HEK293 (cell line): ENCODE data around the gene DISC1.

ENCODE experiments used
- GFI1B ChIP-seq: fragments of 450-650 bp; formaldehyde crosslinking; IDR thresholded peaks from 2 replicates; pipeline ENCODE4 v1.5.1; 2016; ENCODE audit warnings: missing biosample characterization, missing genetic modification characterization
- MZF1 ChIP-seq: fragments of 450-650 bp; formaldehyde crosslinking; IDR thresholded peaks from 2 replicates; pipeline ENCODE4 v1.5.1; 2017; ENCODE audit warnings: missing biosample characterization, missing genetic modification characterization, borderline replicate concordance
- PRDM6 ChIP-seq: fragments of 450-650 bp; formaldehyde crosslinking; IDR thresholded peaks from 2 replicates; pipeline ENCODE4 v1.5.1; 2017; ENCODE audit warnings: missing biosample characterization, missing genetic modification characterization
- SP7 ChIP-seq: fragments of 450-650 bp; formaldehyde crosslinking; IDR thresholded peaks from 2 replicates; pipeline ENCODE4 v1.5.1; 2016; ENCODE audit warnings: missing biosample characterization, missing genetic modification characterization
- ZBTB21 ChIP-seq: fragments of 450-650 bp; formaldehyde crosslinking; IDR thresholded peaks from 2 replicates; pipeline ENCODE4 v1.5.1; 2017; ENCODE audit warnings: missing biosample characterization, missing genetic modification characterization
- ZBTB44 ChIP-seq: fragments of 450-650 bp; IDR thresholded peaks from 2 replicates; pipeline ENCODE4 v1.5.1; 2018; ENCODE audit warnings: missing biosample characterization, mild to moderate bottlenecking, missing genetic modification characterization
- ZBTB8A ChIP-seq: fragments of 450-650 bp; formaldehyde crosslinking; IDR thresholded peaks from 2 replicates; pipeline ENCODE4 v1.5.1; 2016; ENCODE audit warnings: missing biosample characterization, missing genetic modification characterization
- ZEB2 ChIP-seq: fragments of 450-650 bp; formaldehyde crosslinking; IDR thresholded peaks from 2 replicates; pipeline ENCODE4 v1.5.1; 2016; ENCODE audit warnings: missing biosample characterization, missing genetic modification characterization
- ZNF239 ChIP-seq: fragments of 450-650 bp; formaldehyde crosslinking; IDR thresholded peaks from 2 replicates; pipeline ENCODE4 v1.5.1; 2016; ENCODE audit warnings: missing biosample characterization, missing genetic modification characterization
- ZNF274 ChIP-seq, 2 experiments: fragments of 200-500 bp in 1 of 2; fragments of 450-650 bp in 1 of 2; sonication (Bioruptor generic) in 1 of 2; formaldehyde crosslinking in 1 of 2; IDR thresholded peaks; 2 replicates each; pipeline versions ENCODE4 v1.5.1 to v1.6.1; 2014 to 2016; ENCODE audit warnings: borderline replicate concordance in 1 of 2, inconsistent platforms in 1 of 2, low read length in 1 of 2, missing biosample characterization in 1 of 2, missing genetic modification characterization in 1 of 2
- ZNF473 ChIP-seq: fragments of 450-650 bp; formaldehyde crosslinking; IDR thresholded peaks from 2 replicates; pipeline ENCODE4 v1.5.1; 2017; ENCODE audit warnings: missing biosample characterization, missing genetic modification characterization
- ZNF510 ChIP-seq: fragments of 450-650 bp; formaldehyde crosslinking; IDR thresholded peaks from 2 replicates; pipeline ENCODE4 v1.5.1; 2018; ENCODE audit warnings: mild to moderate bottlenecking, missing genetic modification characterization, missing biosample characterization; ENCODE audit not compliant: insufficient replicate concordance
- ZNF513 ChIP-seq: fragments of 450-650 bp; IDR thresholded peaks from 2 replicates; pipeline ENCODE4 v1.5.1; 2018; ENCODE audit warnings: missing biosample characterization, missing genetic modification characterization
- ZNF514 ChIP-seq: fragments of 450-650 bp; formaldehyde crosslinking; IDR thresholded peaks from 2 replicates; pipeline ENCODE4 v1.5.1; 2016; ENCODE audit warnings: missing biosample characterization, missing genetic modification characterization
- ZNF549 ChIP-seq: fragments of 450-650 bp; IDR thresholded peaks from 2 replicates; pipeline ENCODE4 v1.5.1; 2018; ENCODE audit warnings: missing biosample characterization, missing genetic modification characterization, mild to moderate bottlenecking, inconsistent platforms, moderate library complexity
- ZNF600 ChIP-seq: fragments of 450-650 bp; formaldehyde crosslinking; IDR thresholded peaks from 2 replicates; pipeline ENCODE4 v1.5.1; 2016; ENCODE audit warnings: missing biosample characterization, missing genetic modification characterization
- ZNF629 ChIP-seq: fragments of 450-650 bp; formaldehyde crosslinking; IDR thresholded peaks from 2 replicates; pipeline ENCODE4 v1.5.1; 2017; ENCODE audit warnings: missing biosample characterization, missing genetic modification characterization
- ZNF658 ChIP-seq: fragments of 450-650 bp; formaldehyde crosslinking; IDR thresholded peaks from 2 replicates; pipeline ENCODE4; 2016; ENCODE audit warnings: missing biosample characterization, missing genetic modification characterization
- ZNF660 ChIP-seq: fragments of 450-650 bp; IDR thresholded peaks from 2 replicates; pipeline ENCODE4 v1.5.1; 2018; ENCODE audit warnings: missing biosample characterization, mild to moderate bottlenecking, missing genetic modification characterization
- ZNF704 ChIP-seq: fragments of 450-650 bp; formaldehyde crosslinking; IDR thresholded peaks from 2 replicates; pipeline ENCODE4 v1.5.1; 2016; ENCODE audit warnings: missing biosample characterization, missing genetic modification characterization
- ZNF707 ChIP-seq: fragments of 450-650 bp; formaldehyde crosslinking; IDR thresholded peaks from 2 replicates; pipeline ENCODE4 v1.5.1; 2016; ENCODE audit warnings: missing biosample characterization, missing genetic modification characterization
- ZNF76 ChIP-seq: fragments of 450-650 bp; formaldehyde crosslinking; IDR thresholded peaks from 2 replicates; pipeline ENCODE4; 2016; ENCODE audit warnings: low read depth, missing biosample characterization, missing genetic modification characterization, borderline replicate concordance
- ZNF776 ChIP-seq: fragments of 450-650 bp; formaldehyde crosslinking; IDR thresholded peaks from 2 replicates; pipeline ENCODE4 v1.5.0; 2017; ENCODE audit warnings: missing biosample characterization, missing genetic modification characterization, borderline replicate concordance
- ZNF791 ChIP-seq: fragments of 450-650 bp; formaldehyde crosslinking; IDR thresholded peaks from 2 replicates; pipeline ENCODE4 v1.5.1; 2016; ENCODE audit warnings: missing biosample characterization, missing genetic modification characterization
- ZNF830 ChIP-seq: fragments of 450-650 bp; IDR thresholded peaks from 2 replicates; pipeline ENCODE4 v1.5.0; 2018; ENCODE audit warnings: missing biosample characterization, missing genetic modification characterization, low read depth, mild to moderate bottlenecking, moderate library complexity
- ZSCAN30 ChIP-seq: fragments of 450-650 bp; IDR thresholded peaks from 2 replicates; pipeline ENCODE4 v1.5.1; 2018; ENCODE audit warnings: missing biosample characterization, mild to moderate bottlenecking, missing genetic modification characterization, moderate library complexity
- TF ChIP-seq, protein P1 (sequence below): fragments of 450-650 bp; formaldehyde crosslinking; IDR thresholded peaks from 2 replicates; pipeline ENCODE4; 2016; ENCODE audit warnings: missing biosample characterization, missing genetic modification characterization
- TF ChIP-seq, protein P2 (sequence below): fragments of 450-650 bp; formaldehyde crosslinking; IDR thresholded peaks from 2 replicates; pipeline ENCODE4 v1.5.1; 2016; ENCODE audit warnings: missing biosample characterization, missing genetic modification characterization

Gene DISC1

DNA sequence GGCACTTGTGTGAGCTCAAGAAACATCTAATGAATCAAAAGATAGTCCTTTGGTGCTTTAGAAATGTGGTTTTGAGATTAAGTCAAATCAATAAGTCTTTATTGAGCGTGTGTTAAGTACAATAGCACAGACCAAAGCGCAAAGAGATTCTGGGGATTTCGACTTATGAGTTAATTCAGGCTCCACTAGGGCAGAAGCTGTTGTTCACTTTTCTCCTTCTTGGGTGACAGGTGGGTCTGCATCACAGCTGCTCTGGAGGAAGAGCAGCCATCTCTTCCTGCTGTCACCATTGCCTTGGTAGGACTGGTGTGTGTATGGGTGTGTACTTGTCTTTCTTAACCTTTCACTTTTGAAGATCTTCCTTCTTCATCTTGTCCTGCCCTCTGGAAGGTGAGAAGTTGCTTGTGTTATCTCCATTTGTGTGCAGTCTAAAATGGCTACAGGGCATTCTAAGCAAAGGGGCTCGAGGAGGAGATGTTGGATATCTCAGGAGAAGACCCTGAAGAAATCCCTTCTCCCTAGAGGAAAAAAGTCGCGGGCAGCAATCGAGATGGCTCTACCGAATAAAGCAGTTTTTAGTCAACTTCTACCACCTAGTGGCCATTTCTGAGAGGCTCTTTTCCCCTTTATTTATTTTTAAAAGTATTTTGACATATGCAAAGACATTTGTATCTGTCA lies 22.9 kb upstream of the DISC1 start (continued):
- no peak for TF ChIP-seq ZNF776 (tag by site-specific recombination)
- TF ChIP-seq ZNF76 (tag by site-specific recombination): no peak
- TF ChIP-seq ZNF473 (tag by site-specific recombination): no peak
- TF ChIP-seq ZNF514 (tag by site-specific recombination): no peak
- peak; percentile 95 for TF ChIP-seq ZNF660 (tag by site-specific recombination)
- peak; percentile 22; the same call in 1 of the 2 replicates for TF ChIP-seq ZBTB44 (tag by site-specific recombination)
- TF ChIP-seq ZNF658: no peak
- no peak for TF ChIP-seq ZNF830 (tag by site-specific recombination)
- peak; percentile 82; the same call in 1 of the 2 replicates for TF ChIP-seq MZF1 (tag by site-specific recombination)
- TF ChIP-seq, protein P1, sequence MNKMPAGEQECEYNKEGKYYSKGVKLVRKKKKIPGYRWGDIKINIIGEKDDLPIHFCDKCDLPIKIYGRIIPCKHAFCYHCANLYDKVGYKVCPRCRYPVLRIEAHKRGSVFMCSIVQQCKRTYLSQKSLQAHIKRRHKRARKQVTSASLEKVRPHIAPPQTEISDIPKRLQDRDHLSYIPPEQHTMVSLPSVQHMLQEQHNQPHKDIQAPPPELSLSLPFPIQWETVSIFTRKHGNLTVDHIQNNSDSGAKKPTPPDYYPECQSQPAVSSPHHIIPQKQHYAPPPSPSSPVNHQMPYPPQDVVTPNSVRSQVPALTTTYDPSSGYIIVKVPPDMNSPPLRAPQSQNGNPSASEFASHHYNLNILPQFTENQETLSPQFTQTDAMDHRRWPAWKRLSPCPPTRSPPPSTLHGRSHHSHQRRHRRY (tag by site-specific recombination): no peak
- TF ChIP-seq ZBTB8A (tag by site-specific recombination): peak; percentile 30; the same call in 1 of the 2 replicates
- peak; percentile 79 for TF ChIP-seq PRDM6
- peak; percentile 82 for TF ChIP-seq ZNF600 (tag by site-specific recombination)
- TF ChIP-seq ZNF629 (tag by site-specific recombination): peak; percentile 50; the same call in 1 of the 2 replicates
- TF ChIP-seq ZSCAN30 (tag by site-specific recombination): peak; percentile 57
- TF ChIP-seq GFI1B (tag by site-specific recombination): no peak
- TF ChIP-seq ZNF791: no peak
- TF ChIP-seq SP7 (tag by site-specific recombination): peak; percentile 51
- TF ChIP-seq ZNF510 (tag by site-specific recombination): no peak
- TF ChIP-seq ZNF239 (tag by site-specific recombination): no peak
- TF ChIP-seq ZNF549 (tag by site-specific recombination): no peak
- TF ChIP-seq ZBTB21 (tag by site-specific recombination): no peak
- TF ChIP-seq ZNF704 (tag by site-specific recombination): no peak
- TF ChIP-seq ZNF513 (tag by site-specific recombination): no peak
- no peak for TF ChIP-seq ZNF707 (tag by site-specific recombination)
- no peak for TF ChIP-seq ZNF274 (IDR thresholded peaks at IDR 0.05; ENCODE audit: low read length)
- no peak for TF ChIP-seq ZNF274 (tag by site-specific recombination; IDR thresholded peaks at IDR 0.05; ENCODE audit: borderline replicate concordance)
- TF ChIP-seq, protein P2, sequence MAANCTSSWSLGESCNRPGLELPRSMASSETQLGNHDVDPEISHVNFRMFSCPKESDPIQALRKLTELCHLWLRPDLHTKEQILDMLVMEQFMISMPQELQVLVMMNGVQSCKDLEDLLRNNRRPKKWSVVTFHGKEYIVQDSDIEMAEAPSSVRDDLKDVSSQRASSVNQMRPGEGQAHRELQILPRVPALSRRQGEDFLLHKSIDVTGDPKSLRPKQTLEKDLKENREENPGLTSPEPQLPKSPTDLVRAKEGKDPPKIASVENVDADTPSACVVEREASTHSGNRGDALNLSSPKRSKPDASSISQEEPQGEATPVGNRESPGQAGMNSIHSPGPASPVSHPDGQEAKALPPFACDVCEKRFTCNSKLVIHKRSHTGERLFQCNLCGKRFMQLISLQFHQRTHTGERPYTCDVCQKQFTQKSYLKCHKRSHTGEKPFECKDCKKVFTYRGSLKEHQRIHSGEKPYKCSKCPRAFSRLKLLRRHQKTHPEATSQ (tag by site-specific recombination): no peak
- peak; percentile 81; the same call in 1 of the 2 replicates for TF ChIP-seq ZEB2 (tag by site-specific recombination)
